A673 (cell line): ENCODE data around the gene ADCY3. TPM values are rescaled to one million over a fixed set of nuclear protein-coding genes. Genes with fewer than 3 reads are reported as not detected.

Experiments used
- BruUV-seq: library from RNA; stranded (reverse); fragments of 400-500 nt; replicated peaks from 2 replicates; lab custom pipeline; 2021; lab: Mats Ljungman, UMichigan
- CTCF ChIA-PET: fragments of 300-600 bp; sonication (Branson Sonifier 250); formaldehyde crosslinking; loops from one replicate; lab custom pipeline; 2022; ENCODE audit warnings: antibody characterized with exemption; lab: Charles Lee
- POLR2A ChIA-PET: fragments of 300-600 bp; sonication (Branson Sonifier 250); formaldehyde crosslinking; loops from one replicate; lab custom pipeline; 2022; ENCODE audit warnings: antibody characterized with exemption; ENCODE audit not compliant: low non-redundant PET; lab: Charles Lee
- DNase-seq: peaks from one replicate; pipeline ENCODE4 v3.0.0-alpha.2; 2015; ENCODE audit warnings: low spot score
- H3K27ac ChIP-seq: fragments of 200-600 bp; sonication (generic); 2 replicates; pipeline ENCODE4 v1.5.1; 2016; ENCODE audit warnings: mixed run types, low read depth, mild to moderate bottlenecking, mixed read lengths, antibody characterized with exemption, low read length; ENCODE audit not compliant: poor library complexity, severe bottlenecking
- H3K27me3 ChIP-seq: fragments of 200-600 bp; sonication (generic); replicated peaks from 2 replicates; pipeline ENCODE4 v1.6.1; 2017; ENCODE audit warnings: mixed run types, low read depth, mild to moderate bottlenecking, mixed read lengths, antibody characterized with exemption, low read length; ENCODE audit not compliant: insufficient read depth, poor library complexity
- H3K36me3 ChIP-seq: fragments of 200-600 bp; sonication (generic); 2 replicates; pipeline ENCODE4 v1.6.1; 2016; ENCODE audit warnings: mixed run types, mild to moderate bottlenecking, mixed read lengths, antibody characterized with exemption, low read length; ENCODE audit not compliant: insufficient read depth, poor library complexity, severe bottlenecking
- H3K4me1 ChIP-seq: fragments of 200-600 bp; sonication (generic); 2 replicates; pipeline ENCODE4 v1.6.1; 2017; ENCODE audit warnings: mixed run types, mild to moderate bottlenecking, mixed read lengths, antibody characterized with exemption, low read length; ENCODE audit not compliant: insufficient read depth, poor library complexity, severe bottlenecking
- H3K4me3 ChIP-seq: fragments of 200-600 bp; sonication (generic); 2 replicates; pipeline ENCODE4 v1.5.1; 2016; ENCODE audit warnings: low read depth, mixed run types, mild to moderate bottlenecking, mixed read lengths, low read length; ENCODE audit not compliant: poor library complexity, severe bottlenecking
- H3K9me3 ChIP-seq: fragments of 200-600 bp; sonication (generic); 2 replicates; pipeline ENCODE4 v1.6.1; 2016; ENCODE audit warnings: mixed run types, low read depth, mild to moderate bottlenecking, mixed read lengths, antibody characterized with exemption, low read length; ENCODE audit not compliant: poor library complexity, severe bottlenecking
- EZH2 ChIP-seq: fragments of 200-600 bp; sonication (generic); IDR thresholded peaks from 2 replicates; pipeline ENCODE4 v1.6.1; 2017; ENCODE audit warnings: borderline replicate concordance, low read depth, mild to moderate bottlenecking, mixed read lengths, antibody characterized with exemption, low read length; ENCODE audit not compliant: poor library complexity, severe bottlenecking
- intact Hi-C: fragments of 100-400 bp; cut with micrococcal nuclease; formaldehyde crosslinking; loops from one replicate; pipeline ENCODE4 v1.10.0; 2022; ENCODE audit not compliant: unreplicated experiment
- total RNA-seq: library from RNA; stranded (reverse); gene quantifications from 2 replicates; pipeline ENCODE4 v1.2.3, GENCODE V29; 2021
- TF ChIP-seq, protein P1 (sequence below): fragments of 300-800, 200-600 bp; sonication (generic); conservative IDR thresholded peaks from 2 replicates; pipeline ENCODE4 v1.5.1; 2017; ENCODE audit warnings: low read depth, mild to moderate bottlenecking, antibody characterized with exemption, low read length, moderate library complexity, mixed read lengths

Gene ADCY3
- total RNA-seq, 1 experiment from 2014 or later: 42.2 TPM

DNA sequence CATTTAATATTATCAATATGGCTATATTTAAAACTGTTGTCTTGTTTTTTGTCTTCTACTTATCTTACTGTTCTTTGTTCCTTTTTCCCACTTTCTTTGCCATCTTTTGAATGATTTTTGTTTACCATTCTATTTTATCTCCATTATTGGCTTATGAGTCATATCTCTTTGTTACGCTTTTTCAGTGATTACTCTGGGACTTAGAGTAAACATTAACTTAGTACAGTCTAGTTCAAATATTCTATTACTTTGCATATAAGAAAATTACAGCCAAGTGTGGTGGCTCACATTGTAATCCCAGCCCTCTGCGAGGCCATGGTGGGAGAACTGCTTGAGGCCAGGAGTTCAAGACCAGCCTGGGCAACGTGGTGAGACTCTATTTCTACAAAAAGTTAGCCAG is 26.1 kb downstream of the ADCY3 start:
- Histone ChIP-seq H3K9me3 (peaks cover 15% of the 10 kb centered on the region), H3K4me3 (no peak overlapping the region), H3K36me3 (no peaks in the 10 kb centered on the region), H3K4me1 (no peaks in the 10 kb centered on the region), H3K27me3 (no peaks in the 10 kb centered on the region), H3K27ac (no peak overlapping the region)
- DNase-seq: no peak
- POLR2A ChIA-PET: no interaction called here
- TF ChIP-seq EZH2: no peak
- TF ChIP-seq, protein P1, sequence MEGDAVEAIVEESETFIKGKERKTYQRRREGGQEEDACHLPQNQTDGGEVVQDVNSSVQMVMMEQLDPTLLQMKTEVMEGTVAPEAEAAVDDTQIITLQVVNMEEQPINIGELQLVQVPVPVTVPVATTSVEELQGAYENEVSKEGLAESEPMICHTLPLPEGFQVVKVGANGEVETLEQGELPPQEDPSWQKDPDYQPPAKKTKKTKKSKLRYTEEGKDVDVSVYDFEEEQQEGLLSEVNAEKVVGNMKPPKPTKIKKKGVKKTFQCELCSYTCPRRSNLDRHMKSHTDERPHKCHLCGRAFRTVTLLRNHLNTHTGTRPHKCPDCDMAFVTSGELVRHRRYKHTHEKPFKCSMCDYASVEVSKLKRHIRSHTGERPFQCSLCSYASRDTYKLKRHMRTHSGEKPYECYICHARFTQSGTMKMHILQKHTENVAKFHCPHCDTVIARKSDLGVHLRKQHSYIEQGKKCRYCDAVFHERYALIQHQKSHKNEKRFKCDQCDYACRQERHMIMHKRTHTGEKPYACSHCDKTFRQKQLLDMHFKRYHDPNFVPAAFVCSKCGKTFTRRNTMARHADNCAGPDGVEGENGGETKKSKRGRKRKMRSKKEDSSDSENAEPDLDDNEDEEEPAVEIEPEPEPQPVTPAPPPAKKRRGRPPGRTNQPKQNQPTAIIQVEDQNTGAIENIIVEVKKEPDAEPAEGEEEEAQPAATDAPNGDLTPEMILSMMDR: no peak
- CTCF ChIA-PET: no interaction called here
- no TSS peak for BruUV-seq
- intact Hi-C loops: no loop called here

DNA sequence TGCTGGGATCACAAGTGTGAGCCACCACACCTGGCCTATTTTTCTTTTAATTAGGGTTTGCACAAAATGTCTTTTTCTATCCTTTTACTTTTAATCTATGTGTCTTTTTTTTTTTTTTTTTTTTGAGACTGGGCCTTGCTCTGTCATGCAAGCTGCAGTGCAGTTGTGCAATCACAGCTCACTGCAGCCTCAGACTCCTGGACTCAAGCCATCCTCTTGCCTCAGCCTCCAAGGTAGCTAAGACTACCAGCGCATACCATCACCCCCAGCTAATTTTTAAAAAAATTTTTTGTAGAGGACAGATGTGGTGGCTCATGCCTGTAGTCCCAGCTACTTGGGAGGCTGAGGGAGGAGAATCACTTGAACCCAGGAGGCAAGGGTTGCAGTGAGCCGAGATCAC is 27.1 kb downstream of the ADCY3 start:
- no peaks in the 10 kb centered on the region for H3K4me1 ChIP-seq
- ChIA-PET POLR2A (no interaction called here), CTCF (no interaction called here)
- no peak for TF ChIP-seq EZH2
- TF ChIP-seq, protein P1: no peak
- no TSS peak for BruUV-seq
- no peaks in the 10 kb centered on the region for H3K36me3 ChIP-seq
- H3K27me3 ChIP-seq: no peaks in the 10 kb centered on the region
- intact Hi-C loops: no loop called here
- DNase-seq: no peak
- no peak overlapping the region for H3K27ac ChIP-seq
- H3K4me3 ChIP-seq: no peak overlapping the region
- peaks cover 15% of the 10 kb centered on the region for H3K9me3 ChIP-seq

DNA sequence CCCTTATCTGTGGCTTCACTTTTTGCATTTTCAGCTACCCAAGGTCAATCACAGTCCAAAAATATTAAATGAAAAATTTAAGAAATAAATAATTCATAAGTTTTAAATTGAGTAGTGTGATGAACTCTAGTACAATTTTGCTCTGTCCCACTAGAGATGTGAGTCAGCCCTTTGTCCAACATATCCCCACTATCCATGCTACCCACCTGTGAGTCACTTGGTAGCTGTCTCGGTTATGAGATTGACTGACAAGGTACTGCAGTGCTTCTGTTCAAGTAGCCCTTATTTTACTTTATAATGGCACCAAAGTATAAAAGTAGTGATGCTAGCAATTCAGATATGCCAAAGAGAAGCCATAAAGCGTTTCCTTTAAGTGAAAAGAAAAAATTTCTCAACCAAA is 28.8 kb downstream of the ADCY3 start:
- POLR2A ChIA-PET: no interaction called here
- CTCF ChIA-PET: no interaction called here
- TF ChIP-seq EZH2: no peak
- TF ChIP-seq, protein P1: no peak
- Histone ChIP-seq H3K36me3 (no peaks in the 10 kb centered on the region), H3K27ac (no peak overlapping the region), H3K4me3 (no peak overlapping the region), H3K4me1 (no peaks in the 10 kb centered on the region), H3K9me3 (peaks cover 15% of the 10 kb centered on the region), H3K27me3 (no peaks in the 10 kb centered on the region)
- intact Hi-C loops: no loop called here
- no peak for DNase-seq
- BruUV-seq: no TSS peak
